Measurements from ENCODE around the gene FAM131A.

The FAM131A gene

GRCh38 chr3:184358124-184358767, 20.8 kb downstream of the FAM131A start:
- no peak for DNase-seq (ENCODE audit: low read depth)

DNA sequence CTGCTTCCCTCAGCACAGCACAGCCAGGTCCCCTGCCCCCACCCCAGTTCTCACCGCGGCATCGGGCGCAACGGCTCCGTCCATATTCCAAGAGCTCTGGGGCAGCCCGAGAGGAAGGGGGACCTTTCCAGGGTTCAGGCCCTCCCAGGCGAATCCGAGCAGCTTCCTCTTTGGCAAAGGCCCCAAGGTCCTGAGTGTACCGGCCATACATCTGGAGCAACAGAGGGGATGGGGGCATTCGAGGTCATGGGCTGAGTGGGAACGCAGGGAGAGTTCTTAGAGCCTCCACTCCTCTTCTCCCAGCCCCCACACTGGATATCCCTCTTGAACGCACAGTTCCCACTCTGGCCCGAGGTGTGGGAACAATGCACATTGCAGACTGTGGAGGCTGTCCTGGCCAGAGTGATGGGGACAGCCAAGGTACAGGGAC, 21.5 kb downstream of the FAM131A start:
- no peak for DNase-seq (ENCODE audit: low read depth)

DNA sequence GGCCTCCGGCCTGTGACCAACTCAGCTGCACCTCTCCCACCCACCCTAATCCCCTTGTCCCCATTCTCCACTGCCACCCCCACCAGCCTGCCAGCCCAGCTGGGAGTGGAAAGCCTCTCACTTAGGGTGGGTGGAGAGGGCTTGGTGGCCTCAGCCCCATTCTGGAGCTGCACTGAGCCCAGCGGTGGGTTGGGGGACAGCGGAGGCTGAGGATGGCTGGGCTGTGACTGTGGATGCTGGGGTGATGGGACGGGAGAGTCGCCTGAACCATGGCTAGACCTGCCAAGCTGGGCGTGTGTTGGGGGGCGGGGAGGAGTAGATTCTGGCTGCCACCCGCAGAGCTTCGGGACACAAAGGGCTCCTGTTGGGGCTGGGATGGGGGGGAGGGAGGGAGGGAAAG, 22.2 kb downstream of the FAM131A start:
- DNase-seq (ENCODE audit: low read depth) = no peak

- no peak for DNase-seq (ENCODE audit: low read depth)
These were observed 22.9 kb downstream of the FAM131A start for GRCh38 chr3:184360070-184360928.

DNA sequence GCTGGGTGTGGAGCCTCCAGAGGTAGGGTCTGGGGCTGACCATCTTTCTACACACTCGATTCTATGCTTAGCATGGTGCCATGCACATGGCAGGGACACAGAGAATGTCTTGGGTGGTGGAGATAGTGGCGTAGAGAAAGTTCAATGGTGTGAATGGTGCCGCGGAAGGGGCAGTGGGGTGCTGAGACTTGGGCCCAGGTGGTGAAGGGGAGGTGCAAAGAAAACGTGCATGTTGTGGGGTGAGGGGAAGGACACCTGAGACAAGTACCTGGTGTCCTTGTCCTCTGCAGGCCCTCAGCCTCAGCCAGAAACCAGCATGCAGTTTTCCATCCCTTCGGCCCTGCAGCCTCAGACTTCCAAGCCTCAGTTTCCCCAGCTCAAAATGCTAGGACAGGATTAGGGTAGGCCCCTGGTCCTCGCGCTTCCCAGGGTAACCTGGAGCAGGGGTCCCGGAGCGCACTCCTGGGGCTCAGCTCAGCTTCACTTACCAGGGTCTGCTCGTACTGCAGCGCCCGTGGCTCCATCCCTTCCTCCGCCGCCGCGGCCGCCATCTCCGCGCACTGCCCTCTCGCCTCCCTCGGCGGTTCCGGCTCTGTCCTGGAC, 23.6 kb downstream of the FAM131A start:
- DNase-seq (ENCODE audit: low read depth) = no peak

DNA sequence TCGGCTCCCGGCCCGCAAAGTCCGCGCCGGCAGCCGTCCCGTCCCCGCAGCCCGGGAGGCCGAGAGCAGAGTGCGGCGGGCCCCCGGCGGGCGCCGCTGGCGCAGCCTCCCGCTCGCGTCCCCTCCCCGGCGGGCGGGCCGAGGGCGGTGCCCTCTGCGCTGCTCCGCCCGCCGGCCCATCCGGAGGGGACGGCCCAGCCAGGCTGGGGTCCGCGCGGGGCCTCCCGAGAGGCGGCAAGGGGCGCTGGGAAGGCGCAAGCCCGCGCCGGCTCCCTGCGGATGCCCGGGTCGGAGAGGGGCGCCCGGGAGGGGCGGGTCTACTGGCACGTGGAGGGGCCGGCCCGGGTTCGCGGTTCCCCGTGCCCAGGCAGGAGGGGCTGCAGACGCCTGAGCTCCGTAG, 24.1 kb downstream of the FAM131A start, which contains the start of the genes CLCN2 and POLR2H:
Gene CLCN2 (minus strand): TSS at position 74 of the 400 bp plus-strand sequence. CDS start 126 bp downstream, outside the sequence.
Gene POLR2H (plus strand): TSS at position 179 of the 400 bp plus-strand sequence. CDS start 1,783 bp downstream, outside the sequence.
- DNase-seq (ENCODE audit: low read depth) = peak; percentile 40

- peak; percentile 23 for DNase-seq (ENCODE audit: low read depth)
These were observed 24.7 kb downstream of the FAM131A start for GRCh38 chr3:184361932-184362667.

- peak; percentile 94 for DNase-seq (ENCODE audit: low read depth)
These were observed 25.5 kb downstream of the FAM131A start for GRCh38 chr3:184362668-184363546.

DNA sequence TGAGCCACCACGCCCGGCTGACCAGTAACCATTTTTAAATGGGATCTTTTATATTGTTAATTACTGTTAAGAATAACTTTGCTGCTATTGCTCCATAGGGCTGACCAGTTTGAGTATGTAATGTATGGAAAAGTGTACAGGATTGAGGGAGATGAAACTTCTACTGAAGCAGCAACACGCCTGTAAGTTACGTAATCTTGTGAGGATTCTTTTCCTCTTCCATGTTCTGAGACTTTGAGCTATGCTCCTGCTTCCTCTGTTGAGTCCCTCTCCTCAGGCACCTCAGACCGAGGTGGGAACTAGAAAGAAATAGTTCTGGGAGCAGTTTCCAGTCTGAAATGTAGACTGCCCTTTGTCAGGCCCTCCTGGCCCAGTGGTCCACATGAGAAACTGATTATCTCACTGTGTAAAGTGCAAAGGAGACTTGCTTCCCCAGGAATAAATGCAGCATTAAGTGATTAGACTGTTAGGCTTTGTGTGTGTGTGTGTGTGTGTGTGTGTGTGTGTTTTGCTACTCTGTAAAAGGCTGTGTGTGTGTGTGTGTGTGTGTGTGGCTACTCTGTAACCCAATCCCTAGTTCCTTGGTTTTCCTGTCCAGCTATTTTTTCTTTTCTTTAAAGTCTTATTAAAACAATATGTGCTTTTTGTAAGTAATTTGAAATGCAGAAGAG, 29.4 kb downstream of the FAM131A start:
- DNase-seq (ENCODE audit: low read depth) = no peak

- DNase-seq (ENCODE audit: low read depth) = no peak
These were observed 30.7 kb downstream of the FAM131A start for GRCh38 chr3:184368116-184368515.

DNA sequence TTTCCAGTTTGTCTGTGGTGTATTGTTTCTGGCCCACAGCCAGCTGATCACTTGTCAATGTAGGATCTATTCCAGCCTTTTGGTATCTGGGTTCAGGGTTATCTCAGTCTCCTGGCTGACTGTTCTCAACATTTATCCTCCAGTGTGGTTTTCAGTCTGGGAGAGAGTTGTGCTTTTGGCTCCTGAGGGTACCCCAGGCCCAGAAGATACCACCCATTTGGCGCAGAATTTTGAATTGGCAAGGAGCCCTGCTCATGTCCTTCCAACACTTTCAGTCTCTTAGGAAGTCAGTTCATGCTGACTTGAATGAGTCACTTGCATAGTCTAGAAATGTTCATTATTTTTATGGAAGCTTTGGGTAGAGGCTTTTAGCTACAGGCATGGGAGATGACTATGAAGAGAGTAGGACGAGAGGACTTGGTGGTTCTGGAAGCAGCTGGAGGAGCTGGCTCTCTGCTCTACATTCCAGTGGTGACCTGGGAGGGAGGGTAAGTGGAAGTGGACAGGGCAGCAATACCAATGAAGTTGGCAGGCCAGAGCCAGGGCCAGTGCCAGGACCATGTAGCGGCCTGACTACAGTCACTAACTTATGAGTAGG, 31.3 kb downstream of the FAM131A start:
- no peak for DNase-seq (ENCODE audit: low read depth)

DNA sequence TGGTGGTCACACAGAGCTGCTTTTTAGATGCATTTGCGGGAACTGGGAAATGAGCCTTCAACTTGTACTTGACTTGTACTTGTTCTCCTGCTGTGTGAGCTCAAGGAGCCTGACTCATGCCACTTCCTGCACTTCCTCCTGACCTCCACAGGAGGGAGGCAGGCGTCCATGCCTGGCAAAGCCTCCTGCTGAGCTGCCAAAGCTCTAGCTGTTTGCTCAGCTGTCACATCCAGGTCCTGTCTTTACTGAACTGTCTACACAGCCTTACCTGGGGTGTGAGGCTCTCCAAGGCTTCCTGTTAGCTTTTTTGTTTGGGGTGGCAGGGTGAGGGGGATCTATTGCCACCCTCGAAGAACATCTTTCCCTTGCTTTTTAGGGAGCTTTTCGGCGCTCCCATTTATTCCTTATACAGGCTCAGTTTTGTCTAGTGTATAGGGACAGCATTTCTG, 34.2 kb downstream of the FAM131A start:
- no peak for DNase-seq (ENCODE audit: low read depth)

DNA sequence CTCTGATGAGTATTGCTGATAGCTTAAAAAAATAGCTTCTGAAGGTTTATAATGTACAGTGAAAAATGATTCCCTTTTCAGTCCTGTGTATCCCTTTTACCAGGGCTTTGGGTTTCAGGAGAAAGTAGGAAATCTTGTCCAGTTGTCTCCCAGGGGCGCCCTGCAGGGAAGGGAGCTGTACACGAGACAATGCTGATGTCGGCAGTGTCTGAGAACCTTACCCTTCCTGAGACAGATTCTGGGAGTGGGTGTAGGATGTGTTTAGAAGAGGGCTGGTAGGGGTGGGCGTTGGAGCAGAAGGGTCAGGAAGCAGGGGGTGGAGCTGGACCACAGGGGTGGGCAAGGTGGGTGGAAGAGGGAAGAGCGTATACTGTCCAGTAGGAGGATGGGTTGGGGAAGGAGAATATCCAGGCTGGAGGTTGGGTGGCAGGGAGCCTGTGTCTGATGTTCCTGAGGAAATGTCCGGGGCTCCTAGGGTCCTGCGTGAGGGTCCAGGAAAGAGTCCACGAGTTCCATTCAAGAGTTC, 35.0 kb downstream of the FAM131A start:
- no peak for DNase-seq (ENCODE audit: low read depth)

GRCh38 chr3:184372911-184373310, 35.5 kb downstream of the FAM131A start:
- no peak for DNase-seq (ENCODE audit: low read depth)

- no peak for DNase-seq (ENCODE audit: low read depth)
These were observed 36.0 kb downstream of the FAM131A start for GRCh38 chr3:184373422-184373821.

GRCh38 chr3:184375747-184376461, 38.5 kb downstream of the FAM131A start:
- no peak for DNase-seq (ENCODE audit: low read depth)

DNA sequence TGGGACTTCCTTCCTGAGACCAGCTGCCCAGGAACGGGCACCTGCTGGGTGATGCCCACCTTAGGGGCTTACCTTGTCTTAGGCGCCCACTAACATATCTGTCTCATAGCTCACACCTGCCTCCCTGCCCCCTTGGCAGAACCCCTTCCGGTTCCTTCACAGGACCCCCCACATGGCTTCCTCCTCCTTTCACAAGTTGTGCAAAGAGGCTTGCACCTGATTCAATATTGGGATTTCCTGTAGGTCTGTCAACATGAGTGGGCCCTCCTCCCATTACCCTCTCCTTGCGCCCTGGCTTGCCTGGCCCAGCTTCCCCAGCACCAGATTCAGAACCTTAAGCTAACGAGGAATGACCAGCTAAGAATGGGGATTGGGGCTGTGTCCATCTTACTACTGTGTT, 40.0 kb downstream of the FAM131A start:
- DNase-seq (ENCODE audit: low read depth) = no peak

DNA sequence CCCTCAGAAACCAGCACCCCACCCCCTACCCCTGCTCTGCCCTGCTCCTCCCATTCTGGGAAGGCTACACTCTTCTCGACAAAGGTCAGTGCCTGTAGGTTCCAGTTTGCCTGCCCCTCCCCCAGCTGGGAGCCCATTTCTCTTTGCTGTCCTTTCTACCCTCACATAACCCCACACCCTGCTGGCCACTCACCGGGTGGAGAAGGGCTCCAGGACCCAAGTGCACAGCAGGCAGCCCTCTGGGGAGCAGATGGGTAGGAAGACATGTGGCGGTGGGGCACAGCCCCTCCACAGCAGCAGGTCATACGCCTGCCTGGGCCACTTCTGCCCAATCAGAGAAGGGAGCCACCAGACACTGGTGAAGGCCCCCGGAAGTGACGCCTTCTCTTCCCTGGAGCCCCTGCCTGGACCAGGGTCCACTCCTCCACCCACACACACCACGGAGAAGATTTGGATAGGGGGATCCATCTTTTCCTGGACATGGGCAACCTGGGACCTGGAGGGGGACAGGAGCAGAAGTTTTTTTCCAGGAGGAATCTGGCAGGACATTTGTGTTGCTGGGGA, 40.6 kb downstream of the FAM131A start, which contains the start of gene THPO:
Gene THPO (minus strand): TSS at position 326 of the 564 bp plus-strand sequence. CDS start 1,948 bp downstream, outside the sequence.
- DNase-seq (ENCODE audit: low read depth) = no peak
